HG03432 (cell line): ENCODE results near the gene SLCO2B1.

ENCODE experiments used
- ATAC-seq: cut with Tn5 transposase; IDR thresholded peaks from one replicate; pipeline ENCODE4 v1.9.1; 2021; ENCODE audit warnings: mild to moderate bottlenecking, moderate library complexity; ENCODE audit not compliant: unreplicated experiment

SLCO2B1 gene

DNA sequence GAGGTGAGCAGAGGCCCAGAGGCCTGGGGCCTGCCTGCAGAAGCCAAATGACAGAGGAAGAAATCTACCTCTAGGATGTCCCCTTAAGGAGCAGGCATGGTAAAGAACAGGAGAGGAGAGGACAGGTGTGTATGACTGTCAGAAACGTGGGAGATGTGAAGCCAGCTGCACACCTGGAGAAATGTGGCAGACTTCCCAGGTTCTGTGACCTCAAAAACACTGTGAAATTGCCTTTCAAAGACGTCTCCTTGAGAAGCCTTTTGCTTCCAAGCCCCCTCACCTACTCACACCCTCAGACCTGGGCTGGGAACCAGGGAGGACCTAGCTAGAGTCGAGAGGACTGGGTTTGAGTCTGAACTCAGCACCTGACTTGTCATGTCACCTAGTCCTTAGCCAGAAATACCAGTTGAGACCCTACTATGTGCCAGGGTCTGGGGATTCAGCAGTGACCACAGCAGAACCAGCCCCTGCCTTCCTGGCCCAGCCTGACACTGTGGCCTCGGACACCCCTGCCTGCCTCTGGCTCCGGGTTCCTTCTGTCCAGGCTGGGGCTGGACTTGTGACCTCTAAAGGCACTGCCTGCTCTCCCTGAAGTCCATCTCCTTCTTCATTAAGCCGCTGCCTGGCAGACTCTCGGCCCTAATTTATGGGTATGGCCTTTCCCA lies 95.2 kb downstream of the SLCO2B1 start:
- ATAC-seq, result no peak

DNA sequence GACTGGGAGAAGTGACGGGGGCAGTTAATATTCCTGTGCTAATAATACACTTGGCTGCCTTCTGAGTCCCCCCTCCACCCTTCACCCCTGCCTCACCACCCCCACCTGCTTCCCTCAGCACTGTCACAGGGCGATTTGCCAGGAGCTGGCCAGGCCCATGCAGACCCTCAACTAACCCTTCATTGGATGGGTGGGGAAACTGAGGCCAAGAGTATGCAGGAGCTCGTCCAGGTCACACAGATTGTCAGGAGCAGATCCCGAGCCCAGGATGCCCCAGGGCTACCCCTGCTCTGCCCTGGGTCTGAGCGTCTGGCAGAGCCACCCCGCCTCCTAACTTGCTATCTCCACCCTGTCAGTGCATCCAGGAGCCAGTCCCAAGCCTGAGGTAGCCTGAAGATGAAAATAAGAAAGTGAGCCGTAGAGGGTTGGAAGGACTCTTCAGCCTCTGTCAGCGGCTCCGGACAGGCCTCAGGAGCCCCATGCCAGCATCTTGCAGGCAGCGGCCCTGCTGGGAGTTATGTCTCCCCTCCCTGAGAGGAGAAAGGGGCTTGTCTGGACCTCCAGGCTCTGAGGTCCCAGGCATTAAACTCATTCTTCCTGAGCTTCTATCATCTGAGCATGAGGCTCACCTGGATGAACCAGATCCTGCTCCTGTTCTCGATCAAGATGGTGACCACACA lies 95.9 kb downstream of the SLCO2B1 start:
- no peak for ATAC-seq

DNA sequence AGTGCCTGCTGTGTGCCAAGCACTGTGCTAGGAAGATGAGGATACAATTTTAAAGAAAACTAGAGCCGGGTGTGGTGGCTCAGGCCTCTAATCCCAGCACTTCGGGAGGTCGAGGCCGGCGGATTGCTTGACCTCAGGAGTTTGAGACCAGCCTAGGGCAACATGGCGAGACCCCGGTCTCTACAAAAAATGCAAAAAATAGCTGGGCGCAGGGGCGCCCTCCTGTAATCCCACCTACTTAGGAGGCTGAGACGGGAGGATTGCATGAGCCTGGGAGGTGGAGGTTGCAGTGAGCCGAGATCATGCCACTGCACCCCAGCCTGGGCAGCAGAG lies 98.0 kb downstream of the SLCO2B1 start:
- no peak for ATAC-seq

DNA sequence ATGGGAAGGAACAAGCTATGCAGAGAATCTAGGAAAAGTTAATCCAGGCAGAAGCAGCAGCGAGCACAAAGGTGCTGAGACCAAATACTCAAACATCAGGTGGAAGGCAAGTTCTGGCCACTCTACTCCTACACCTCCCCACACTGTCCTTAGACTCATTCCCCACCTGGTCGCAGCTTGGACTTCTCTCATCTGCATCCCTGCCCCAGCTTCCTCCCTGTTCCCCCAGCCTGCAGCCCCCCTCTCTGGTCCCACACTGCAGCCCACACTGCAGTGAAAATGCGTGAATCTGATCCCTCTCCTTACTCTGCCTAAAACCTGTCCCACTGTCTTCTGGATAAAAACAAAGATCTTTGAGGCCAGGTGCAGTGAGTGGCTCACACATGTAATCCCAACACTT lies 98.8 kb downstream of the SLCO2B1 start:
- ATAC-seq, result no peak

DNA sequence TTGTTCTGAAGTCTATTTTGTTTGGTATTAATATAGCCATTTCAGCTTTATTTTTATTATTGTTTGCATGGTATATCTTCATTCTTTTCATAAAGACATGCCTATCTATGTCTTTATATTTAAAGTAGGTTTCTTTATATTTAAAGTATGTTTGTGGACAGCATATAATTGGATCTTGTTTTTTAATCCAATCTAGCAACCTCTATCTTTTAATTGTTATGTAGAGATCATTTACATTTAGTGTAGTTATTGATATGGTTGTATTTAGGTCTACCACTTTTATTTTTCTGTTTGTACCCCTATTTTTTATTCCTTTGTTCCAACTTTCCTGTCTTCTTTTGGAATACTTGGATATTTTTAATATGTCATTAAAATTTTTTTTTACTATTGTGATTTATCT lies 103.4 kb downstream of the SLCO2B1 start:
- no peak for ATAC-seq
